Activated CD8-positive, alpha-beta memory T cell treated with anti-CD3 and anti-CD28 coated beads, Interleukin-2, amount 50 U/mL, for 4 hours (primary cell): ENCODE data around the gene RBM8A.
A peak's percentile ranks its signal among the peaks of the same experiment; 100 is the strongest.

Experiments
- DNase-seq: peaks from one replicate; pipeline ENCODE4 v3.0.0-alpha.2; 2020

The RBM8A gene

GRCh38 chr1:145912128-145912641, 15.1 kb downstream of the RBM8A start:
- no peak for DNase-seq

DNA sequence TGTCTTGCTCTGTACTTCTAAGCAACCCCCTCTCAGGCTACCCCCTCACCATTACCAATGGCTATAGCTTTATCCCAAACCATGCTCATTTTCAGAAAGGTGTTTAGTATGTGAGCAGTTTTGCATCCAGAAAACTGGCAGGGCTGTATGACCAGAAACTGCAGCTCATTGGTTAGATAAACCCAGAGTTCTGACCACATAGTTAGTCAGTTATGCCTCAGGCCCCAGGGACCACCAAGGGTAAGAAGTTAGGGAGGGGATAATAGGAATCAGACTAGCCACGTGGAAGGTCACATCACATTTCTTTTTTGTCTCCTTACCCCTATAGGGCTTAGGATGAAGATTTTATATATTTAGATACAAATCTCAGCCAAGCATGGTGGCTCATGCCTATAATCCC, 18.6 kb downstream of the RBM8A start:
- DNase-seq = no peak

- no peak for DNase-seq
Measured at GRCh38 chr1:145906954-145907753, 20.1 kb downstream of the RBM8A start.

DNA sequence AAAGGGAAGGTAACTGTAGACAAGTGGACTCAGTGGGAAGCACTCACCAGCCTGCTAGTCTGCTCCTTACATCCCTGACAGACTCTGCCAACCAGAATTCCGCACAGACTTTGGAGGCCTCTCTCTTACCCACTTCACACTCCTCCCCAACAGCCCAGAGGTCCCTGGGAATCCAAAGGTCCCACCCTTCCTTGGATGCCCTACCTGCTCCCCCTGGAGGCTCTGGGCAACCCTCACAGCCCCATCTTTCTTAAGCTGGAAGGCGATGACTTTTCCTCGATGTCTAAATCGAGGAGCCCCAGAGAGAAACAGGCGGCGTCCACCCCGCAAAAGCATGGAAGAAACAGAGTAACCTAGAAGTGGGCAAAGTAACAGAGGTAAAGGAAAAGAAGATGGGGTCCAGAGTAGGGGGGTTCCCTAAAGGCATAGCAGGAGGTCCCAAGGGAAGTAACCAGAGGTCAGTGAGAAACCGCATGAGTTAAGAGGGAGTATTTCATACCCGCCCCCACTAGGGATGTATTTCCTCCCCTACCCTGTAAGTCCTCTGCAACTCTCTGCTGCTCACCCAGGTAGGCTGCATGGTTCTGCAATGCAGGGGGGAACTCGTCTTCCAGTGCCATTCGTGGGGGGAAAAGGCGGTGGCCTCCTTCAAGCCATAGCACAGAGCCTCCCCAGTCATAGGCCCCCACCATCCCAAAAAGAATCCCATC, 25.8 kb downstream of the RBM8A start:
- no peak for DNase-seq

DNA sequence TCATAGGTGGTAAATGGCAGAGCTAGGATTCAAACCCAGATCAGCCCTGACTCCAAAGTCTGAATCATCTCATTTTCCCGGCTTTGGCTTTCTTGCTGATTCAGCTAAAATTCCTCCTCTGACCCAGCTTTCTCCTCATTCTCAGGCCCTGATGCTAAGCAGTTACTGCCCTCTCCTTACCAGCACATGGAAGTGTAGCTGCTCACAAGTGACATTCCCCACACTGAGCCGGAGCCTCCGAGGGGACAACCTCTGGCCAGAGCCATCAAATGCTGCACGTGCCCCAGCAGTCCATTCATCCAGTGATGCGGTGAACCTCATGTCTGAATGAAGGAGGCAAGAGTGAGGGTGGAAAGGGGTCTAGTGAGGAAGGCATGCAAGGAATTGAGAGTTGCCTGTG, 28.5 kb downstream of the RBM8A start:
- DNase-seq = no peak

- DNase-seq = no peak
Measured at GRCh38 chr1:145897969-145898368, 29.3 kb downstream of the RBM8A start.

DNA sequence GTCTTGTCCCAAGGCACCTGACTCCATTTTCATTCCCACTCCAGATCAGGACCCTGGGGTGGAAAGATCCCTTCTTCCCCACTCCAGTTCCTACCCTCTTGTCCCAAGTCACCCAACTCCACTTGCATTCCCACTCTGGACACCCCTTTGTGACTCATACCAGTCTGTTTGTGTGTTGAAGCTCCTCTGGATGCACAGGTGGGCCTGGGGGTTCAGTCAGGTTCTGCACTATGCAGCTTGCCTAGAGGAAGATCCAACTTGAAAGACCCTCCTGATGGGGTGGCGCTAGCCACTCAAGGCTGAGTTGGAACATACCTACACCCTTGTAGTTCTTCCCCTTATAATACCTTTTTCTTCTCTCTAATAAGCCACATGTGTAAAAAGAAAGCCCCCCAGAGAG, 31.8 kb downstream of the RBM8A start:
- DNase-seq = no peak

DNA sequence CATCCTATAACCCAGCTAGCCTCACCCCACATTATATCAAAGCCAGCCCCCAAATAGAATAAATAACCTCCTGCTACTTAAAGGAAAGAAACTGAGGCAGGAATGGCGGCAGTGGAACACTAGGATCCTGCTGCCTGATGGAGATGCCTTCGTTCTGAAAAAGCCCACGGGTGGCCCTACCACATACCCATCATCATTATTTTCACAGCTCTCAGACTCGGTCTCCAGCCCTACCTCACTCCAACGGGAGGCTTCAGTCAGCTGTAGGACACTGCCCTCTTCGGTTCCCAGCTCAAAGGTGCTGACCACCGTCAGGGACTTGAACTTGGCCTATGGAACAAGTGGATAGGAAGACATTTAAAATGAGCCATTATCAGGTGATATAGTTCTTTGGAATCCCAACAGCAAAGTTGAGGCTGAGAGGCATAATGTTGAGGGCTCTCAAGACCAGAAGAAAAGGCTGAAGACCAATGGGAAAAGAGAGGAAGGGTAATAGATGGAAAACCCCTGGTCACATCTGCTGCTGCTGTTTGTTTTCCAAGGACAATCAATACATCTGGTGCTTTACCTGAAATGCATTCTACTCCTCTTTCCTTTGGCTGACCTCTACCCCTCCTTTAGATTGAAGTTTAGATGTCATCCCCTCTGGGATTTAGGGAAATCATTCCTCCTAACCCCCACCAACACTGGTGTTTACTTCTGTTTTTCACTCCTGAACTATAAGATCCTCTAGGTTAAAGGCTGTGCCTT, 33.8 kb downstream of the RBM8A start:
- DNase-seq = no peak

GRCh38 chr1:145892486-145893087, 34.7 kb downstream of the RBM8A start:
- DNase-seq = no peak

DNA sequence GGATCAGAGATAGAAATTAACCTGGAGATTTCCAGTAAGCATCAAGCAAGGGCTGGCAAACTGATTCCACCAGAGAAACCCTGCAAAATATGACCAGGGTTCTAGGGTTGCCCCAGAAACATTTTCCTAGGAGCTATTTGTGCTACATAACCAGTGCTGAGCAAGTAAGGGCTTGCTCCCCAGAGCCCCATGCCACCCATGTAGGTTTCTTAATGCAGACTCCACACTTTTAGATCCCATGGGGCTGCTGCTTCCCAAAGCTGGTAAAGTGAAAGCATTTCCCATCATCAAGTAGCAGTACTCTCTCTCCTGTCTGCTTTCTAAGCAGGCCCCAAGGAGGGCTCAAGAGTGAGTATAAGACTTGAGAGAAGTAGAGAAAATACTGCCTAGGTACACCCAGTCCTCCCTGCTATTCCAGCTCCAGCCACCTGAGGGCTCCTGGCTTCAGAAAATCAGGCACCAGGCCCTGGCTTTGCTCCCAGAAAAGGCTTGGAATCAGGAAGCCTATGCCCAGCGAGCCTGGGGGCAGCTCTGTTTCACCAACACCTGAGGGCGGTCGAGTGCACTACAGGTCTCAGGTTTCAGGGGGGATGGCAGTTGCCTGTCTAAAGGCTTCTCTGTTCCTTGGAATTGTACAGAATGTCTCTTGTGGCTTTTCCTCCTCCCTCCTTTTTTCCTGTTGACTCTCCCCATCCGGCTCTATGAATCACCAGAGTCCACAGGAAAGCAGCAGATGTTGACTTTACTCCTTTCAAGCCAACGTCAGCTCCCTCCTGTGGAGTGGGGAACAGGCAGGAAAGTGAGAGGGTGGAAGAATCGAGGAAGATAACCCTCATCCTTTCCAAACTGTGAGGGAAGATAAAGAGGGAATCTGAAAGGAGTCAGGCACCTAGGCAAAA, 35.4 kb downstream of the RBM8A start:
- peak; percentile 52 for DNase-seq

DNA sequence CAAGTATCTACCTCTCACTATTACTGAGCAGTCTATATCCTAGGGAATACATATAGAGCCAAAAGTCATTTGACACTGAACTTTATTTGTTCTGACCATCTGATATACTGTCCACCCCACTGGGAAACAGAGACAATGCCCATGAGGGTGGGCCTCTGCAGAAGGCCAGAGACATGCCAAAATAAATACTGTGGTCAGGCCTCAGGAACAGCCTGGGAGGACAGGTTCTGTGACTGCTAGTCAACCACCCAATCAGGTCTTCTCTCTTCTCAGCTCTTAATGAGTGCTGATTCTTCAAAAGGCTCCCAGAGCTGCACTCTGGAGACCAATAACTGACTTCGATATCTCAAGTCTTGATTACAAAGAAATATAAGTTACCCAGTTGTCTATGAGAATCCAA, 36.1 kb downstream of the RBM8A start:
- no peak for DNase-seq

DNA sequence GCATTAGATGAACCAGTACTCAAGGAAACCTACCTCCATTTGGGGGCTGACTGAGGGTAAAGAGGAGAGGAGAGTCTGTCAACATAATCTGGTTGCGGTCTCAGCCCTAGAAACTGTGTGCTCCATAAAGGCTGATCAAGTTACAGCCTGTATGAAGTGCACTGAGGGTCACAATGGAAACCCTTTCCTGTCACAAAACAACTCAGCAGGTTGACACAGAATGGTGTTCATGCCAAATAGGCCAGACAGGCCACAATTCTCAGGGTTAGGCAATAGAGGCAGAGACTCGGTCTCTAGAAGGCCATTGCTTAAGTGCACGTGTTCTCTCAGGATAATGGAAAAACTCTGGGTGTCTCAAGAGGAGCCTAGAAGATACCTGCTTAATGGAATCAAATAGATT, 37.6 kb downstream of the RBM8A start:
- no peak for DNase-seq

DNA sequence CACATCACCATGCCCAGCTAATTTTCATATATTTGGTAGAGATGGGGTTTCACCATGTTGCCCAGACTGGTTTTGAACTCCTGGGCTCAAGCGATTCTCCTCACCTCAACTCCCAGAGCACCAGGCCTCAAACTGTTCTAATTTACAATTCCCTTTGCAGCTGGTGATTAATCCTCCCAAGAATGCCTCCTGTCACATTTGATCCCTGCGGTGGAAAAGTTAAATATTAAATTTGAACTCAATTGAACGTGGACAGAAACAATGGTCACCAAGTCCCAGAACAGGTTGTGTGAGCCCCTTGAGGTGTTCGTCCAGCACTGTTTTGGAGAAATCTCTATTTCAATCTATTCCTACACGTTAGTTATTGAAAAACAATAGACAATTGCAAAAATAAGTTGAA, 39.7 kb downstream of the RBM8A start:
- no peak for DNase-seq

DNA sequence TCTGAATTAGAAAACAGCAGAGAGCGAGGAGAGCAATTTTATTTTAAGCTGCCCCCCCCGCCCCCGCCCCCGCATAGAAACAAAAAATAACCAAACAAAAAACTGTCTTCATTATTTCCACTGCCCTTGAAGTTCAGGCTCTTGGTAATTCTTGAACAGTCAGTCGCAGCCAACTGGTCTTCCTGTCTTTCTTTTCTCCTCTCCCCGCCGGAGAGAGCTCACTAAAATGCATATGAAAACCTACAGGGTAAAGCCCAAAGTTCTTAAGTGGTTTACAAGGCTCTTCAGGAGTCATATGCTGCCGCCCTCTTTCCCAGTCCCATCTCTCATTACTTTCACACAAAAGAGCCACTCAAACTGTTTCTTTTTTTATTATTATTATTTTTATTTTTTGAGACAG, 40.5 kb downstream of the RBM8A start:
- no peak for DNase-seq

DNA sequence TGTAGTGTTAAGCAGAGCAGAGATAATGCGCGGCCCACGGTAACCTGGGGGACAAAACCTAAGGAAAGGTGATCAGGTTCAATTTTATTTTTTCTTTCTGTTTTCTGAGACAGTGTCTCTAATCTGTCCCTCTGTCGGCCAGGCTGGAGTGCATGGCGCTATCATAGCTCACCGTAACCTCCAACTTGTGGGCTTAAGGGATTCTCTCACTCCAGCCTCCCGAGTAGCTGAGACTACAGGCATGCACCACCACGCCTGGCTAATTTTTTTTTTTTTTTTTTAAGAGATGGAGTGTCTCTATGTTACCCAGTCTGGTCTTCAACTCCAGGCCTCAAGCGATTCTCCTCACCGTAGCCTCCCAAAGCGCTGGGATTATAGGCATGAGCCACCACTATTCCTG, 40.9 kb downstream of the RBM8A start:
- no peak for DNase-seq

DNA sequence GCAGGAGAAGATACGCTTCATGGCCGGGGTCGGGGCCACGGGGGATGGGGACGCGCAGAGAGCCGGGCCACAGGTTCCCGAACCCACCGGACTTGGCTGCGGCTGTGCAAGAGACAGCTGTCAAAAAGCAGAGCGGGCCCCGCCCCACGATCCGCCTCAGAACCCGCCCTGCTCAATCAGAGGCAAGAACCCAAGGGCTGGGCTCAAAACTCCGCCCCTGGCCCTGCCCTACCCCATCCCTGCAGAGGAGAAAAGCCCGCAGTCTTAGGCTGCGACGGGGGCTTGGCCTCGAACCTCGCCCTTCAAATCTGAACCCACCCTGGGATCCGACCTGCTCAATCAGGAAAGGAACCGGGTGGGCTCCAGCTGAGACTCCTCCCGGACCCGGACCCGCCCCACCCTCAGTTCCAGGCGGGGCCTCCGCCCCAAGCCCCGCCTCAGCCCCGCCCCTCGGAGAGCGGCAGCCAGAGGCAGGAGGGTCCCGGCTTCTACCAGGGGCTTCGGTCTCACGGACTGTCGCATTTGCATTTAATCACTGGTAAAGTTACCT, 41.5 kb downstream of the RBM8A start, which contains the start of gene ANKRD35:
Gene ANKRD35 (minus strand): TSS at position 129 of the 550 bp plus-strand sequence. CDS start 108 bp downstream, at position 21.
- DNase-seq = peak; percentile 87

GRCh38 chr1:145884675-145885074, 42.6 kb downstream of the RBM8A start:
- DNase-seq = no peak

DNA sequence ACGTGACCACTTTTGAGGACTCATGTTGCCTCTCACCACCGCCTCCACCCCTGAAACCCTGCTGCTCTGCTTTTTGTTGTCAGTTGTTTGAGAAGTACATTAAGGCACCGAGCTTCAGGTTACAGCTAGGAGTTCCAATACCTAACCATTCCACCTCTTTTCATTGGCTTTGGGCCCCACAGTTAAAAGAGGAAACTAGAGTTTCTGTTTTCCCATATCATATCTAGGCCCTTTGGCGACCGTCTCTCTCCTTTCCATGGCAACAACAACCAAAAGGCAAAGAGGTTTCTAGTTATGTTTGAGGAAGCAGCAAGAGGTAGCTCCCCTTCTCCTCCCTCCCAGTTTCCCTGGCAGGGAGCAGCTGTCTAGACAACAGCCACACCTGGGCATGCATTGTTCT, 47.5 kb downstream of the RBM8A start:
- no peak for DNase-seq

GRCh38 chr1:145878724-145879123, 48.6 kb downstream of the RBM8A start:
- DNase-seq = no peak

GRCh38 chr1:145877923-145878486, 49.3 kb downstream of the RBM8A start:
- DNase-seq = no peak

DNA sequence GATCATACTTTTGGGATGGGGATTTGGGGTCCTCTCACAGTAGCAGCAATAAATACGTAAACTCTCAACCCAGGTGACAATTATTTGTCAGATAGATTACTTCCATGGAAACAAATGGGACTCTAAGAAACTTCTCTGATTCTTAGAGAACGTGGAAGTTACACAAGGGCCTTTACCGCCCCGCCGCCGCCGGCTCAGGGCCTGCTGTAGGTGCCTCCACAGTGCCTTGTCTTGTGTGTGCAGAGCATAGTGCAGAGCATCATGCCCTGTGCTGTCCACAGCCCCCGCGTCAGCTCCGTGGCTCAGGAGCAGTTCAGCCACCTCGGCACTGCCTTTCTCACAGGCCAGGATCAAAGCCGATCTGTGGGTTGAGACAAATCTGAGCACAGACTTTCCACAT, 52.6 kb downstream of the RBM8A start:
- no peak for DNase-seq
